ENCODE data around the gene CDC14C. TPM values are rescaled to one million over a fixed set of nuclear protein-coding genes. Genes with fewer than 3 reads are reported as not detected.

CDC14C gene
- total RNA-seq, 1 donor, result not detected

DNA sequence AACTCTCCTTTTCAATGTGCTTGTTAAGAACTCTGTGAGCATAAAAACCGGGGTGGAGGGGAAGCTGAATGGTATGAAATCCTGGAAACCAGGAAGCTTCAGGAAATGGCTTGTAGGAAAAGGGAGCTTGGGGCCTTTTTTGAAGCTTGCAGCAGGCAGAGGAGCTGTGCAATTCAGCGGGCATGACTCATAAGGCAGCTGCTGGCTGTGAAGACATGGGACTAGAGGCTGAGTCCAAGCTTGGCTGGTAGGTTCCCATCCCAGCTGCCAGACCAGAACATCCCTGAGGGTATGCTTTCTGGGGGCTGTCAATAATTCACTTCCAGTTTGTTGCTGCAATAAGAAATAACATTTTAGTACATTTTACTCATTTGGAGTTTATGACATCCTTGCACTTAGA is 36.8 kb upstream of the CDC14C start:
- H3K9me3 ChIP-seq (ENCODE audit: low read depth, low read length), result no peaks in the 10 kb centered on the region
- no peaks in the 10 kb centered on the region for H3K79me2 ChIP-seq (ENCODE audit: insufficient read depth, low read length)
- TF ChIP-seq, protein P1, sequence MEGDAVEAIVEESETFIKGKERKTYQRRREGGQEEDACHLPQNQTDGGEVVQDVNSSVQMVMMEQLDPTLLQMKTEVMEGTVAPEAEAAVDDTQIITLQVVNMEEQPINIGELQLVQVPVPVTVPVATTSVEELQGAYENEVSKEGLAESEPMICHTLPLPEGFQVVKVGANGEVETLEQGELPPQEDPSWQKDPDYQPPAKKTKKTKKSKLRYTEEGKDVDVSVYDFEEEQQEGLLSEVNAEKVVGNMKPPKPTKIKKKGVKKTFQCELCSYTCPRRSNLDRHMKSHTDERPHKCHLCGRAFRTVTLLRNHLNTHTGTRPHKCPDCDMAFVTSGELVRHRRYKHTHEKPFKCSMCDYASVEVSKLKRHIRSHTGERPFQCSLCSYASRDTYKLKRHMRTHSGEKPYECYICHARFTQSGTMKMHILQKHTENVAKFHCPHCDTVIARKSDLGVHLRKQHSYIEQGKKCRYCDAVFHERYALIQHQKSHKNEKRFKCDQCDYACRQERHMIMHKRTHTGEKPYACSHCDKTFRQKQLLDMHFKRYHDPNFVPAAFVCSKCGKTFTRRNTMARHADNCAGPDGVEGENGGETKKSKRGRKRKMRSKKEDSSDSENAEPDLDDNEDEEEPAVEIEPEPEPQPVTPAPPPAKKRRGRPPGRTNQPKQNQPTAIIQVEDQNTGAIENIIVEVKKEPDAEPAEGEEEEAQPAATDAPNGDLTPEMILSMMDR (IDR thresholded peaks at IDR 0.05; ENCODE audit: extremely low read depth, low read depth, low read length), result no peak
- no peaks in the 10 kb centered on the region for H4K20me1 ChIP-seq (ENCODE audit: insufficient read depth, low read length)
- no peaks in the 10 kb centered on the region for H3K36me3 ChIP-seq (ENCODE audit: insufficient read depth, low read length)
- H3K4me2 ChIP-seq (ENCODE audit: insufficient read depth, low read length), result no peak overlapping the region
- no peaks in the 10 kb centered on the region for H3K27me3 ChIP-seq (ENCODE audit: insufficient read depth, low read length)
- no peak overlapping the region for H3K4me3 ChIP-seq (ENCODE audit: insufficient read depth, low read length)
- DNase-seq (ENCODE audit: insufficient read length, low spot score, missing footprints), result no peak
- no peak overlapping the region for H2AFZ ChIP-seq (ENCODE audit: low read length)
- no peak overlapping the region for H3K27ac ChIP-seq (ENCODE audit: low read depth, low read length)
- H3K4me1 ChIP-seq (ENCODE audit: insufficient read depth, low read length), result no peaks in the 10 kb centered on the region

DNA sequence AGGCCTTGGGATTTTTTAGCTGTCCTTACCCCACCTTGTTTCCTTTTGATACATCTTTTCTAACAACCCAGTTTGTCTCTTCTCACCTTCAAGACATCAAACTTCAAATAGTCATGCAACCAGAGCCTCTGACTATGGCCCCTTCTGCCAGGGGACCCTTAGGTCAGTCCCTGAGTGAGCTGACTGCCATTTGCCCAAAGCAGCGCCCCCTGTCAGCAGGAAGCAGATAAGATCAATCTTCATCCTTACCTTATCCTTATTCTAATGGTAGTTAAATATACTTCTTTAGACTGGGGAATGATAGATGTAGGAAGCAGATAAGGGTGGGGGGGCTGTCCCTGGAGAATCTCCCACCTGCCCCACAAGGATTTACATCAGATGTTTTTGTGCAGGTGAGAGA is 29.8 kb upstream of the CDC14C start:
- Histone ChIP-seq H3K4me3 (ENCODE audit: insufficient read depth, low read length) (no peak overlapping the region), H3K27ac (ENCODE audit: low read depth, low read length) (no peak overlapping the region), H4K20me1 (ENCODE audit: insufficient read depth, low read length) (no peaks in the 10 kb centered on the region), H3K9me3 (ENCODE audit: low read depth, low read length) (no peaks in the 10 kb centered on the region), H3K36me3 (ENCODE audit: insufficient read depth, low read length) (no peaks in the 10 kb centered on the region), H3K79me2 (ENCODE audit: insufficient read depth, low read length) (no peaks in the 10 kb centered on the region), H2AFZ (ENCODE audit: low read length) (no peak overlapping the region), H3K4me2 (ENCODE audit: insufficient read depth, low read length) (no peak overlapping the region), H3K27me3 (ENCODE audit: insufficient read depth, low read length) (no peaks in the 10 kb centered on the region), H3K4me1 (ENCODE audit: insufficient read depth, low read length) (no peaks in the 10 kb centered on the region)
- DNase-seq (ENCODE audit: insufficient read length, low spot score, missing footprints), result no peak
- TF ChIP-seq, protein P1 (IDR thresholded peaks at IDR 0.05; ENCODE audit: extremely low read depth, low read depth, low read length), result no peak

DNA sequence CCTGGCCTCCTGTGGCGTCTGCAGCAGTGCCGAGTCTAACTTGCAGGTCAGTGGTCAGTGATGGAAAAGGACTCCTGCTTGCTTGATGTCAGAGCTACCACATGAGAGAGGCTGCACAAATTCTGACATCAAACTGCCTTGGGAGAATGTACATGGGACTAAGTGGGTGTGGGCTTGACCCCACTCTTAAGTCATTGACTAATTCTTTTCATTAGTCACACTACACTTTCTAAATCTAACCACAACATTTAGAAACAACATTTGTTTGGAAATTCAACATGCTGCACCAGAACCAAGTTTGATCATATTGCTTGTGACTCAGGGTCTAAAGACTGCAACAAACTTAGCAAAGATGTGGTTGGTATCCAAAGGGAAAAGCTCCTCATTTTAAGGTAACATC is 24.4 kb upstream of the CDC14C start:
- no peaks in the 10 kb centered on the region for H3K4me1 ChIP-seq (ENCODE audit: insufficient read depth, low read length)
- H2AFZ ChIP-seq (ENCODE audit: low read length), result no peak overlapping the region
- no peaks in the 10 kb centered on the region for H3K79me2 ChIP-seq (ENCODE audit: insufficient read depth, low read length)
- H3K27me3 ChIP-seq (ENCODE audit: insufficient read depth, low read length), result no peaks in the 10 kb centered on the region
- H3K4me3 ChIP-seq (ENCODE audit: insufficient read depth, low read length), result no peak overlapping the region
- no peaks in the 10 kb centered on the region for H3K9me3 ChIP-seq (ENCODE audit: low read depth, low read length)
- no peaks in the 10 kb centered on the region for H4K20me1 ChIP-seq (ENCODE audit: insufficient read depth, low read length)
- DNase-seq (ENCODE audit: insufficient read length, low spot score, missing footprints), result no peak
- no peak overlapping the region for H3K4me2 ChIP-seq (ENCODE audit: insufficient read depth, low read length)
- no peak overlapping the region for H3K27ac ChIP-seq (ENCODE audit: low read depth, low read length)
- H3K36me3 ChIP-seq (ENCODE audit: insufficient read depth, low read length), result no peaks in the 10 kb centered on the region
- TF ChIP-seq, protein P1 (IDR thresholded peaks at IDR 0.05; ENCODE audit: extremely low read depth, low read depth, low read length), result no peak

DNA sequence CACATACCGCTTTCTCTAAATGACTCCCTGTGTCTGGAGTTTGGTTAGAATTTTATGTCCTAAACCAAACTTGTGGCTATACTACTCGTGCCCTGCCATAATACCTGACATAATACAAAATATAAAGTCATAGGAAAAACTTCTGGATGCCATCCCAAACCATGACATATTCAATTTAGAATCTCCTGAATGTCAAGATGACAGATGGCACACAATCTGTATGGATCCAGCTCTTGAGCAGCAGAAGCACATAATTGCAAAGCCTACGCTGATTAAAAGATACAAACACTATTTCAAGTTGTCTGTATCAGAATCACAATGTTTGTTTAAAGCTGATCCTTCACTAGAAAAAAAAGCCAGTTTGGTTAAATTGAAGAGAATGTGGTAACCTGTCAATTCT is 22.4 kb upstream of the CDC14C start:
- Histone ChIP-seq H3K4me1 (ENCODE audit: insufficient read depth, low read length) (no peaks in the 10 kb centered on the region), H3K36me3 (ENCODE audit: insufficient read depth, low read length) (no peaks in the 10 kb centered on the region), H2AFZ (ENCODE audit: low read length) (no peak overlapping the region), H3K79me2 (ENCODE audit: insufficient read depth, low read length) (no peaks in the 10 kb centered on the region), H3K27ac (ENCODE audit: low read depth, low read length) (no peak overlapping the region), H3K27me3 (ENCODE audit: insufficient read depth, low read length) (no peaks in the 10 kb centered on the region), H3K9me3 (ENCODE audit: low read depth, low read length) (no peaks in the 10 kb centered on the region), H3K4me3 (ENCODE audit: insufficient read depth, low read length) (no peak overlapping the region), H4K20me1 (ENCODE audit: insufficient read depth, low read length) (no peaks in the 10 kb centered on the region), H3K4me2 (ENCODE audit: insufficient read depth, low read length) (no peak overlapping the region)
- TF ChIP-seq, protein P1 (IDR thresholded peaks at IDR 0.05; ENCODE audit: extremely low read depth, low read depth, low read length), result no peak
- no peak for DNase-seq (ENCODE audit: insufficient read length, low spot score, missing footprints)
